ENCODE data around the gene NRIP3. TPM values are rescaled to one million over a fixed set of nuclear protein-coding genes. Genes with fewer than 3 reads are reported as not detected.

NRIP3 gene
- total and polyA plus RNA-seq, 2 donors (not counting 3 experiments of a cell fraction or from before 2014, with no cell fraction given) = 3.7 to 9.9 TPM

- H3K4me2 ChIP-seq (ENCODE audit: insufficient read depth, low read length) = no peak overlapping the region
- no TSS peak for BruUV-seq (replicated peaks)
- ChIA-PET POLR2A (no interaction called here), CTCF (interaction anchor here (1.1 to 2.6 kb wide), 7 partner anchors 9 to 100 kb away, joined by 3 to 12 read pairs (median 3); no protein-coding TSS in a partner anchor)
- no peaks in the 10 kb centered on the region for H3K79me2 ChIP-seq (ENCODE audit: control insufficient read depth, insufficient read depth, low read length)
- no peak for DNase-seq (ENCODE audit: low read depth, low spot score)
- peaks cover 8 to 12% of the 10 kb centered on the region in 2 experiments for H3K27me3 ChIP-seq (ENCODE audit: control insufficient read depth in 2 of 2, insufficient read depth in 2 of 2, low read length in 2 of 2)
- no peak overlapping the region for H3K4me3 ChIP-seq (replicated peaks in 1 of 3; ENCODE audit: insufficient read depth in 1 of 3, low read depth in 1 of 3, low read length in 3 of 3)
- H3K4me1 ChIP-seq (ENCODE audit: control insufficient read depth, extremely low read depth, insufficient read depth, low read length) = no peaks in the 10 kb centered on the region
- no peaks in the 10 kb centered on the region for H3K9me3 ChIP-seq (replicated peaks; ENCODE audit: control insufficient read depth, insufficient read depth, low read length)
- H3K9me1 ChIP-seq (replicated peaks; ENCODE audit: control insufficient read depth, extremely low read depth, insufficient read depth, low read length) = no peaks in the 10 kb centered on the region
- no peaks in the 10 kb centered on the region for H3K36me3 ChIP-seq (ENCODE audit: control insufficient read depth in 2 of 2, extremely low read depth in 1 of 2, insufficient read depth in 2 of 2, low read length in 2 of 2)
- no peak for FAIRE-seq
- intact Hi-C loops (cut with micrococcal nuclease) = no loop called here
- H3K9ac ChIP-seq (replicated peaks; ENCODE audit: extremely low read depth, insufficient read depth, low read length) = no peak overlapping the region
- no peaks in the 10 kb centered on the region for H4K20me1 ChIP-seq (replicated peaks; ENCODE audit: control insufficient read depth, extremely low read depth, insufficient read depth, low read length)
- dilution Hi-C loops (cut with MboI; ENCODE audit: extremely low pct_ligation_motif_present, low sequenced_read_pairs) = no loop called here
- TF ChIP-seq CTCF (IDR thresholded peaks at IDR 0.05; ENCODE audit: extremely low read depth in 1 of 2, insufficient read depth in 1 of 2, low read depth in 1 of 2, low read length in 2 of 2) = no peak
- TF ChIP-seq POLR2A (IDR thresholded peaks at IDR 0.05; ENCODE audit: low read depth, low read length) = no peak
- TF ChIP-seq MAX (IDR thresholded peaks at IDR 0.05; ENCODE audit: insufficient read depth, insufficient read length) = no peak
- TF ChIP-seq EZH2 (IDR thresholded peaks at IDR 0.05; ENCODE audit: borderline replicate concordance, low read depth, low read length, severe bottlenecking) = no peak
- no peak for TF ChIP-seq POLR2AphosphoS5 (IDR thresholded peaks at IDR 0.05; ENCODE audit: insufficient read depth, low read depth, low read length)
- no peak for TF ChIP-seq GATA2 (IDR thresholded peaks at IDR 0.05; ENCODE audit: insufficient read depth, insufficient read length, low read depth, low read length)
- no peak for TF ChIP-seq JUN (IDR thresholded peaks at IDR 0.05; ENCODE audit: borderline replicate concordance, insufficient read depth, insufficient read length, low read depth)
- no peak for TF ChIP-seq FOS (IDR thresholded peaks at IDR 0.05; ENCODE audit: borderline replicate concordance, insufficient read depth, low read length)
- no peak for TF ChIP-seq MYC (IDR thresholded peaks at IDR 0.05; ENCODE audit: low read depth, low read length)
- H3K27ac ChIP-seq (ENCODE audit: insufficient read depth, low read depth, low read length) = no peak overlapping the region
- no peak overlapping the region for H2AFZ ChIP-seq (ENCODE audit: low read depth, low read length)
Observed at GRCh38 chr11:9037046-9037780, 33.4 kb upstream of the NRIP3 start.

All from endothelial cell of umbilical vein (primary cell).